NCI-H2107 treated with DMSO at 0.1 percent for 48 hours (cell line): ENCODE measurements around the gene GTPBP6.
"Not testable (repeated sequence)": the region's sequence is repeated elsewhere in the genome, so short reads cannot be mapped to it uniquely, and the experiment has no call there.

ENCODE experiments used
- DNase-seq: peaks from one replicate; lab custom pipeline; 2025; ENCODE audit not compliant: unreplicated experiment; lab: John Stamatoyannopoulos, UW

Gene GTPBP6

GRCh38 chrX:318068-318738, 393 bp downstream of the GTPBP6 start:
- no peak for DNase-seq

- no peak for DNase-seq
Measured at GRCh38 chrX:317424-318067, 1.1 kb downstream of the GTPBP6 start.

- DNase-seq, result no peak
Measured at GRCh38 chrX:316351-317325, 2.0 kb downstream of the GTPBP6 start.

GRCh38 chrX:314781-315595, 3.6 kb downstream of the GTPBP6 start:
- DNase-seq, result no peak

GRCh38 chrX:314049-314448, 4.5 kb downstream of the GTPBP6 start:
- DNase-seq, result no peak

GRCh38 chrX:313546-313945, 5.0 kb downstream of the GTPBP6 start:
- no peak for DNase-seq

GRCh38 chrX:312621-313331, 5.8 kb downstream of the GTPBP6 start:
- DNase-seq, result no peak

- DNase-seq, result no peak
Measured at GRCh38 chrX:311156-312129, 7.2 kb downstream of the GTPBP6 start.

GRCh38 chrX:310621-311155, 7.9 kb downstream of the GTPBP6 start:
- DNase-seq, result no peak

GRCh38 chrX:308821-309520, 9.6 kb downstream of the GTPBP6 start:
- DNase-seq, result no peak

GRCh38 chrX:307261-308111, 11.1 kb downstream of the GTPBP6 start:
- no peak for DNase-seq

GRCh38 chrX:306614-307251, 11.9 kb downstream of the GTPBP6 start:
- DNase-seq, result not testable (repeated sequence)

- not testable (repeated sequence) for DNase-seq
Measured at GRCh38 chrX:305781-306613, 12.6 kb downstream of the GTPBP6 start.

- DNase-seq, result no peak
Measured at GRCh38 chrX:302975-303374, 15.6 kb downstream of the GTPBP6 start.

GRCh38 chrX:300334-300733, 18.3 kb downstream of the GTPBP6 start:
- no peak for DNase-seq

- no peak for DNase-seq
Measured at GRCh38 chrX:298993-299392, 19.6 kb downstream of the GTPBP6 start.
